ENCODE measurements around the gene PRKCH. TPM values are rescaled to one million over a fixed set of nuclear protein-coding genes. Genes with fewer than 3 reads are reported as not detected.

PRKCH gene
- total RNA-seq, 2 experiments from 2014 or later: 193 to 194 TPM

DNA sequence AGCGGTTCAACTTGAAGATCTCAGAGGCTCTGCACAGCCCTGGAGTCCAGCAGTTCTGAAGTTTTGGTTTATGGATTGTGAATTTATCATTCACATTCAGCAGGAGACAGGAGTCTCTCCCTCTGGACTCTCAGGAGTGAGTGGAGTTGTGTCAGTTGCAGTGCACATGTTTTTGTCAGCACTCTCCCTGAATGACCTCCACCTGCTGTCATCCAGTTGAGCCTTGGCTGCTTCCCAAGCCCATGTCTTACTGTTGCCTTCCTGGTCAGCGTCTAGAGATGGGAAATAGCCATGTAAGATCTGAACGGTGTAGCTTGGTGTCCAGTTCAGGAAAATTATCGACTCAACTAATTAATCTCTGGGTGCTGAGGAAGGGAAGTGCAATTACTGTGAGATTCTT lies 133.2 kb downstream of the PRKCH start:
- peaks cover 88% of the 10 kb centered on the region for H3K4me1 Mint-ChIP-seq (ENCODE audit: low read depth)
- peaks cover 89% of the 10 kb centered on the region for H3K36me3 Mint-ChIP-seq (ENCODE audit: low read depth)
- H3K27ac Mint-ChIP-seq: peak overlapping the region; percentile 99
- H3K27me3 Mint-ChIP-seq: no peaks in the 10 kb centered on the region
- TF ChIP-seq, protein P1, sequence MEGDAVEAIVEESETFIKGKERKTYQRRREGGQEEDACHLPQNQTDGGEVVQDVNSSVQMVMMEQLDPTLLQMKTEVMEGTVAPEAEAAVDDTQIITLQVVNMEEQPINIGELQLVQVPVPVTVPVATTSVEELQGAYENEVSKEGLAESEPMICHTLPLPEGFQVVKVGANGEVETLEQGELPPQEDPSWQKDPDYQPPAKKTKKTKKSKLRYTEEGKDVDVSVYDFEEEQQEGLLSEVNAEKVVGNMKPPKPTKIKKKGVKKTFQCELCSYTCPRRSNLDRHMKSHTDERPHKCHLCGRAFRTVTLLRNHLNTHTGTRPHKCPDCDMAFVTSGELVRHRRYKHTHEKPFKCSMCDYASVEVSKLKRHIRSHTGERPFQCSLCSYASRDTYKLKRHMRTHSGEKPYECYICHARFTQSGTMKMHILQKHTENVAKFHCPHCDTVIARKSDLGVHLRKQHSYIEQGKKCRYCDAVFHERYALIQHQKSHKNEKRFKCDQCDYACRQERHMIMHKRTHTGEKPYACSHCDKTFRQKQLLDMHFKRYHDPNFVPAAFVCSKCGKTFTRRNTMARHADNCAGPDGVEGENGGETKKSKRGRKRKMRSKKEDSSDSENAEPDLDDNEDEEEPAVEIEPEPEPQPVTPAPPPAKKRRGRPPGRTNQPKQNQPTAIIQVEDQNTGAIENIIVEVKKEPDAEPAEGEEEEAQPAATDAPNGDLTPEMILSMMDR (IDR thresholded peaks at IDR 0.05): no peak
- ChIA-PET CTCF (interaction anchor here (0.6 to 1.6 kb wide), 4 partner anchors 21 to 173 kb away, joined by 3 read pairs; partner anchors contain the start of gene TMEM30B), POLR2A (interaction anchor here (0.6 to 1.5 kb wide), 4 partner anchors 21 to 58 kb away, joined by 3 to 4 read pairs (median 4); no protein-coding TSS in a partner anchor)
- no peak for DNase-seq
- intact Hi-C loops (cut with micrococcal nuclease): loop anchor here (5.0 kb wide), 1 partner anchor 67 kb away; no protein-coding TSS in a partner anchor
- peaks cover 1% of the 10 kb centered on the region for H3K9me3 Mint-ChIP-seq
- ATAC-seq: no peak
- peak overlapping the region; percentile 31 for H3K4me3 Mint-ChIP-seq

DNA sequence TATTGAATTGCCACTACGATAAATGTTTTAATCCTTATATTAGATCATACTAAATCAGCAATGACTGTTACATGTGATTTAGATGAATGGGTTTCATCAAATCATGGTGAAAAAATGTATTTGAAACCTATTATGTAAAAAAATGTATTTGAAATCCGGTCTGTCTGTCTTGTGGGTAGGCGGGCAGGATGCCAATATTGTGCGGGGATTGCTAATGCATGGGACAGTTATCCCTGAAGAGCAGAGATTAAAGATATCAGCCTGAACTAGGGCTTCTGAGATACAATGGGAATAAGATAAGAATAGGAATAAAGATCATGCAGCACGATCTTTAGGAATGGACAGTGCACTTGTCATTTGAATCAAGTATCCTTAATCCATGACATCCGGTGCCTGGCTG lies 134.0 kb downstream of the PRKCH start:
- Mint-ChIP-seq H3K27ac (peak overlapping the region; percentile 68), H3K36me3 (ENCODE audit: low read depth) (peaks cover 84% of the 10 kb centered on the region), H3K9me3 (peaks cover 3% of the 10 kb centered on the region), H3K4me1 (ENCODE audit: low read depth) (peaks cover 82% of the 10 kb centered on the region), H3K4me3 (no peak overlapping the region), H3K27me3 (no peaks in the 10 kb centered on the region)
- ChIA-PET POLR2A (interaction anchor here (0.9 to 1.5 kb wide), 3 partner anchors 23 to 104 kb away, joined by 3 read pairs; no protein-coding TSS in a partner anchor), CTCF (interaction anchor here (0.6 to 3.2 kb wide), 13 partner anchors 15 to 382 kb away, joined by 3 to 17 read pairs (median 3); no protein-coding TSS in a partner anchor)
- DNase-seq (peak; percentile 44), ATAC-seq (no peak)
- intact Hi-C loops (cut with micrococcal nuclease): loop anchor here (5.0 kb wide), 1 partner anchor 158 kb away; no protein-coding TSS in a partner anchor
- TF ChIP-seq, protein P1 (IDR thresholded peaks at IDR 0.05): no peak

DNA sequence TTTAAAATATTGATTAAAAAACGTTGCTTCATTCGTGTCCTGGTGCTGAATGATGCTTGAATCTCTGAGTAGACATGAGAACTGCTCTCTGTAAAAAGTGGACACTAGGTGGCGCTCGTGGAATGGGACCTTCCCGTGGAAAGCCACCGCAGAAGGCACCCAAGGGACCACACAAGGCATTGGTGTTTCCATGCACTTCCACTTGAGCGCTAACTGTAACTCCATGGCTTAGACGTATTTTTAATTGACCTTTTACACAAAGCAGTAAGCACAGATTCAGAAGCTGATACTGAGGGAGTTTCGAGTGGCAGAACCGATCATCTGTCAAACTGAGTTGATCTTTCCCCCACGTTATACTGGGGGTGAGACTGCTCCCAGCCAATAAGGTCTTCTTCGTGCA lies 135.3 kb downstream of the PRKCH start:
- Mint-ChIP-seq H3K4me1 (ENCODE audit: low read depth) (peaks cover 82% of the 10 kb centered on the region), H3K27ac (peak overlapping the region; percentile 84), H3K4me3 (no peak overlapping the region), H3K27me3 (no peaks in the 10 kb centered on the region), H3K9me3 (peaks cover 3% of the 10 kb centered on the region), H3K36me3 (ENCODE audit: low read depth) (peaks cover 84% of the 10 kb centered on the region)
- POLR2A ChIA-PET: interaction anchor here (1.2 to 1.8 kb wide), 2 partner anchors 16 to 106 kb away, joined by 3 to 6 read pairs; no protein-coding TSS in a partner anchor
- ATAC-seq (no peak), DNase-seq (peak; percentile 92)
- CTCF ChIA-PET: interaction anchor here (0.6 to 3.2 kb wide), 9 partner anchors 13 to 381 kb away, joined by 3 to 17 read pairs (median 3); partner anchors contain the start of gene HIF1A
- intact Hi-C loops (cut with micrococcal nuclease): loop anchor here (5.0 kb wide), 1 partner anchor 159 kb away; no protein-coding TSS in a partner anchor
- TF ChIP-seq, protein P1 (IDR thresholded peaks at IDR 0.05): peak; percentile 92

DNA sequence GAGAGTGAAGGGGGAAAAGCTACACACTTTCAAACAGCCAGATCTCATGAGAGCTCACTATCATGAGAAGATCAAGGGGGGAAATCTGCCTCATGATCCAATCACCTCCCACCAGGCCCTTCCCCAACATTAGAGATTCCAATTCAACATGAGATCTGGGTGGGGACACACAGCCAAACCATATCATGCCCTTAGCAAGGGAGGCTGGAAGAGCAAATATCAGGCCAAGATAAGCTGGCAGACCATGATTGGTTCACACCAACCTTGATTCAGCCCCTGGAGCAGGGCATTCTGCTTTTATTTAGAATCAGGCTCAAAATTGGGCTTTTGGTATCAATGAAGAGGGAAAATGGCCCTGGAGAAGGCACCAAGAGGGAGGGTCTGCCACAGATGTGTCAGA lies 137.4 kb downstream of the PRKCH start:
- ChIA-PET POLR2A (interaction anchor here (1.0 kb wide), 1 partner anchor 240 kb away, joined by 3 read pairs; no protein-coding TSS in a partner anchor), CTCF (interaction anchor here (4.3 to 5.3 kb wide), 2 partner anchors 12 to 378 kb away, joined by 34 to 62 read pairs; no protein-coding TSS in a partner anchor)

More for the DNA sequence above, 137.4 kb downstream of the PRKCH start:
- peak overlapping the region; percentile 73 for H3K27ac Mint-ChIP-seq
- H3K36me3 Mint-ChIP-seq (ENCODE audit: low read depth): peaks cover 84% of the 10 kb centered on the region
- no peak for DNase-seq
- TF ChIP-seq, protein P1 (IDR thresholded peaks at IDR 0.05): no peak
- peaks cover 5% of the 10 kb centered on the region for H3K9me3 Mint-ChIP-seq
- no peak for ATAC-seq
- intact Hi-C loops (cut with micrococcal nuclease): loop anchor here (5.0 kb wide), 1 partner anchor 161 kb away; no protein-coding TSS in a partner anchor
- H3K4me3 Mint-ChIP-seq: no peak overlapping the region
- no peaks in the 10 kb centered on the region for H3K27me3 Mint-ChIP-seq
- H3K4me1 Mint-ChIP-seq (ENCODE audit: low read depth): peaks cover 74% of the 10 kb centered on the region

Measured in activated CD8-positive, alpha-beta T cell treated with anti-CD3 and anti-CD28 coated beads for 36 hours (primary cell).